K562 treated with DMSO at 1 percent for 12 hours (cell line): Measurements from ENCODE around the gene KIF12. TPM values are rescaled to one million over a fixed set of nuclear protein-coding genes. Genes with fewer than 3 reads are reported as not detected.

ENCODE experiments used
- total RNA-seq: library from RNA; unstranded; fragments of 300-600 nt; gene quantifications from 2 replicates; pipeline ENCODE4 v1.2.3, GENCODE V29; 2022; ENCODE audit not compliant: insufficient read depth

KIF12 gene
- not detected in 2 replicates for total RNA-seq

GRCh38 chr9:114098936-114099668 lies at the start of gene KIF12:
TSS of gene KIF12 (minus strand) at chr9:114099292. CDS start at chr9:114099276, 16 bp downstream.

GRCh38 chr9:114078021-114078780 lies 20.9 kb downstream of the KIF12 start, which contains the start of gene AMBP:
TSS of gene AMBP (minus strand) at chr9:114078300. CDS start at chr9:114078209, 91 bp downstream.

Other genes starting within 250 kb of the KIF12 start
- gene ZNF618, start 223.0 kb downstream of the KIF12 start, total RNA-seq = 1.5 and 7.5 TPM in 2 replicates
- gene AMBP, start 21.0 kb downstream of the KIF12 start, total RNA-seq = not detected in 2 replicates
- gene COL27A1, start 56.2 kb upstream of the KIF12 start, total RNA-seq = not detected in 2 replicates
- gene ORM1, start 223.8 kb upstream of the KIF12 start, total RNA-seq = not detected in 2 replicates
- not detected in 2 replicates for gene ORM2, start 230.6 kb upstream of the KIF12 start, total RNA-seq